Liver (tissue), 9 donors: ENCODE results near the gene WNK2. TPM values are rescaled to one million over a fixed set of nuclear protein-coding genes. Genes with fewer than 3 reads are reported as not detected.
A peak's percentile ranks its signal among the peaks of the same experiment; 100 is the strongest.

Source experiments
- DNase-seq: peaks from one replicate; pipeline ENCODE4 v3.0.0-alpha.2; 2017; ENCODE audit warnings: low spot score
- H3K27ac ChIP-seq, 2 donors: one replicate each; pipeline ENCODE4 v1.7.0; 2013; ENCODE audit warnings: inconsistent platforms in 2 of 2, low read length in 2 of 2, control low read depth in 1 of 2, low read depth in 1 of 2, mild to moderate bottlenecking in 1 of 2
- H3K27me3 ChIP-seq, 4 donors: one replicate each; pipeline versions ENCODE4 v1.6.1 to v1.7.0; 2013; ENCODE audit warnings: low read length in 3 of 4, inconsistent platforms in 1 of 4, mild to moderate bottlenecking in 1 of 4, moderate library complexity in 1 of 4; ENCODE audit not compliant: control insufficient read depth in 4 of 4, insufficient read depth in 4 of 4
- H3K36me3 ChIP-seq, 4 donors: one replicate each; pipeline versions ENCODE4 v1.6.1 to v1.7.0; 2013; ENCODE audit warnings: low read length in 3 of 4, mild to moderate bottlenecking in 3 of 4, low read depth in 1 of 4, moderate library complexity in 1 of 4; ENCODE audit not compliant: control insufficient read depth in 4 of 4, insufficient read depth in 3 of 4
- H3K4me1 ChIP-seq, 4 donors: one replicate each; pipeline versions ENCODE4 v1.6.1 to v1.7.0; 2013; ENCODE audit warnings: low read length in 3 of 4, mild to moderate bottlenecking in 3 of 4, moderate library complexity in 1 of 4; ENCODE audit not compliant: control insufficient read depth in 4 of 4, insufficient read depth in 4 of 4
- H3K4me3 ChIP-seq, 3 donors: one replicate each; pipeline versions ENCODE4 v1.6.1 to v1.7.0; 2013; ENCODE audit warnings: low read length in 3 of 3, control low read depth in 1 of 3, low read depth in 1 of 3, mild to moderate bottlenecking in 1 of 3
- H3K9ac ChIP-seq, 2 donors: one replicate each; pipeline ENCODE4 v1.7.0; 2013; ENCODE audit warnings: low read length in 2 of 2, mild to moderate bottlenecking in 2 of 2, moderate library complexity in 2 of 2, control low read depth in 1 of 2, low read depth in 1 of 2
- H3K9me3 ChIP-seq, 4 donors: one replicate each; pipeline versions ENCODE4 v1.6.1 to v1.7.0; 2013; ENCODE audit warnings: low read length in 3 of 4; ENCODE audit not compliant: control insufficient read depth in 4 of 4
- ATF3 ChIP-seq: IDR thresholded peaks from 2 replicates; pipeline ENCODE4 v1.6.1; 2016; ENCODE audit warnings: antibody characterized with exemption
- CTCF ChIP-seq: fragments of 150-350 bp; IDR thresholded peaks from 2 replicates; pipeline ENCODE4 v1.5.1; 2017; ENCODE audit warnings: improper control_type of control experiment, low read depth, low read length; ENCODE audit not compliant: missing input control
- EGR1 ChIP-seq, 2 donors: IDR thresholded peaks; 2 replicates each; pipeline ENCODE4 v1.6.1; 2016 to 2018; ENCODE audit warnings: antibody characterized with exemption in 2 of 2, low read depth in 2 of 2
- FOXA1 ChIP-seq: IDR thresholded peaks from 2 replicates; pipeline ENCODE4 v1.6.1; 2016; ENCODE audit warnings: antibody characterized with exemption
- FOXA2 ChIP-seq: IDR thresholded peaks from 2 replicates; pipeline ENCODE4 v1.6.1; 2016; ENCODE audit warnings: antibody characterized with exemption
- GABPA ChIP-seq, 2 donors: IDR thresholded peaks in 1 of 2; conservative IDR thresholded peaks in 1 of 2; 2 replicates each; pipeline ENCODE4 v1.6.1; 2016; ENCODE audit warnings: antibody characterized with exemption in 2 of 2, mild to moderate bottlenecking in 1 of 2, moderate library complexity in 1 of 2
- HNF4A ChIP-seq, 2 donors: conservative IDR thresholded peaks; 2 replicates each; pipeline ENCODE4 v1.6.1; 2016; ENCODE audit warnings: antibody characterized with exemption in 2 of 2, mild to moderate bottlenecking in 2 of 2
- JUND ChIP-seq, 2 donors: IDR thresholded peaks; 2 replicates each; pipeline ENCODE4 v1.6.1; 2016; ENCODE audit warnings: antibody characterized with exemption in 2 of 2
- MAX ChIP-seq: IDR thresholded peaks from 2 replicates; pipeline ENCODE4 v1.6.1; 2016; ENCODE audit warnings: antibody characterized with exemption
- RAD21 ChIP-seq, 2 donors: IDR thresholded peaks; 2 replicates each; pipeline ENCODE4 v1.6.1; 2016; ENCODE audit warnings: antibody characterized with exemption in 2 of 2, mild to moderate bottlenecking in 2 of 2
- REST ChIP-seq: IDR thresholded peaks from 2 replicates; pipeline ENCODE4 v1.6.1; 2016; ENCODE audit warnings: antibody characterized with exemption, mild to moderate bottlenecking
- RXRA ChIP-seq, 2 donors: IDR thresholded peaks; 2 replicates each; pipeline ENCODE4 v1.6.1; 2017 to 2018; ENCODE audit warnings: antibody characterized with exemption in 2 of 2, mild to moderate bottlenecking in 1 of 2
- SP1 ChIP-seq: IDR thresholded peaks from 2 replicates; pipeline ENCODE4 v1.6.1; 2018; ENCODE audit warnings: antibody characterized with exemption, mild to moderate bottlenecking
- YY1 ChIP-seq: IDR thresholded peaks from 2 replicates; pipeline ENCODE4 v1.6.1; 2016; ENCODE audit warnings: antibody characterized with exemption, mild to moderate bottlenecking
- WGBS: extraction: QIAGEN DNeasy Blood & Tissue Kit; methylation state at CpG from one replicate; pipeline ENCODE4 v1.1.7; 2013; 5-methylcytosine and 5-hydroxymethylcytosine counted together
- polyA plus RNA-seq, 2 donors: library from polyadenylated mRNA; stranded (reverse) in 1 of 2; unstranded in 1 of 2; fragments of 200-250 nt in 1 of 2; fragments of >200 nt in 1 of 2; fragmentation: Nextera tagmentation in 1 of 2; extraction: Ambion mirVana in 1 of 2; gene quantifications; one replicate each; pipeline versions ENCODE4 v1.2.1 to v1.2.3, GENCODE V29; 2013 to 2015
- total RNA-seq, 2 donors: library from RNA; depleted of rRNA; stranded (reverse); fragments of >200 nt; gene quantifications; one replicate each; pipeline ENCODE4 v1.2.3, GENCODE V29; 2014
- donor health status: healthy.
- donor health status: healthy.
- donor health status: healthy.
- donor health status: healthy.
- donor health status: healthy.

Gene WNK2
- total and polyA plus RNA-seq, 4 donors: 0.65 to 4.4 (median 1.7) TPM

- Histone ChIP-seq H3K36me3 (no peaks in the 10 kb centered on the region), H3K4me1 (peaks cover 0 to 8% (median 0%) of the 10 kb centered on the region in 4 donors), H3K4me3 (no peak overlapping the region), H3K9me3 (no peaks in the 10 kb centered on the region), H3K27ac (no peak overlapping the region), H3K27me3 (no peaks in the 10 kb centered on the region), H3K9ac (no peak overlapping the region)
- no peak for DNase-seq
- no peak for TF ChIP-seq GABPA (IDR thresholded peaks at IDR 0.05 in 1 of 2, conservative IDR thresholded peaks at IDR 0.05 in 1 of 2)
- peak in 1 of 2 donors; percentile 6 for TF ChIP-seq RAD21 (IDR thresholded peaks at IDR 0.05)
- peak; percentile 67 for TF ChIP-seq SP1
- TF ChIP-seq FOXA1: no peak
- TF ChIP-seq HNF4A (conservative IDR thresholded peaks at IDR 0.05): no peak
- TF ChIP-seq REST: no peak
- peak; percentile 75 for TF ChIP-seq MAX
- TF ChIP-seq ATF3: no peak
- no peak for TF ChIP-seq YY1
- TF ChIP-seq JUND (IDR thresholded peaks at IDR 0.05): no peak
- TF ChIP-seq FOXA2: no peak
- TF ChIP-seq RXRA (IDR thresholded peaks at IDR 0.05): peak; percentile 91 to 93
- TF ChIP-seq CTCF: no peak
- WGBS: 90% methylated on average over 16 of the region's 16 CpGs
These were observed 28.0 kb upstream of the WNK2 start for GRCh38 chr9:93155716-93156474.

GRCh38 chr9:93156475-93157008 lies 27.4 kb upstream of the WNK2 start:
- no peak overlapping the region for H3K9ac ChIP-seq
- no peaks in the 10 kb centered on the region for H3K9me3 ChIP-seq
- 73% methylated on average over 11 of the region's 11 CpGs for WGBS
- H3K27ac ChIP-seq: no peak overlapping the region
- no peaks in the 10 kb centered on the region for H3K27me3 ChIP-seq
- TF ChIP-seq EGR1 (IDR thresholded peaks at IDR 0.05; ENCODE audit: low read depth in 2 of 2): peak; percentile 71 to 80
- TF ChIP-seq RAD21 (IDR thresholded peaks at IDR 0.05): no peak
- H3K36me3 ChIP-seq: no peaks in the 10 kb centered on the region
- no peak overlapping the region for H3K4me3 ChIP-seq
- peaks cover 0 to 8% (median 0%) of the 10 kb centered on the region in 4 donors for H3K4me1 ChIP-seq
- no peak for DNase-seq
